T1000 (cell line): ENCODE data around the gene MED6.

Experiments used
- DNase-seq: peaks from one replicate; lab custom pipeline; 2025; ENCODE audit warnings: mixed read lengths; lab: John Stamatoyannopoulos, UW

The MED6 gene

DNA sequence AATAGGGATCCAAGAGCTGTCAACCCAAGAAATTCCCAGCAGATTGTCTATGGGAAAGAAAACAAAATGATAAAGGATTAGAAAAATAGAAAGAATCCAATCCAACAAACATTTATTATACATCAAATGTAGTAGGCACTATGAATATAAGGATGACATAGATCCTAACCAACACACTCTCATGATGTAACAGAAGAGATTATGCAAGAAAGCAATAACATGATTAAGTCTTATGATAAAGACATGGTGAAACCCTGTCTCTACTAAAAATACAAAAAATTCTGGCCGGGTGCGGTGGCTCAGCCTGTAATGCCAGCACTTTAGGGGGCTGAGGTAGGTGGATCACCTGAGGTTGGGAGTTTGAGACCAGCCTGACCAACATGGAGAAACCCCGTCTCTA, 2.7 kb downstream of the MED6 start:
- DNase-seq = no peak

DNA sequence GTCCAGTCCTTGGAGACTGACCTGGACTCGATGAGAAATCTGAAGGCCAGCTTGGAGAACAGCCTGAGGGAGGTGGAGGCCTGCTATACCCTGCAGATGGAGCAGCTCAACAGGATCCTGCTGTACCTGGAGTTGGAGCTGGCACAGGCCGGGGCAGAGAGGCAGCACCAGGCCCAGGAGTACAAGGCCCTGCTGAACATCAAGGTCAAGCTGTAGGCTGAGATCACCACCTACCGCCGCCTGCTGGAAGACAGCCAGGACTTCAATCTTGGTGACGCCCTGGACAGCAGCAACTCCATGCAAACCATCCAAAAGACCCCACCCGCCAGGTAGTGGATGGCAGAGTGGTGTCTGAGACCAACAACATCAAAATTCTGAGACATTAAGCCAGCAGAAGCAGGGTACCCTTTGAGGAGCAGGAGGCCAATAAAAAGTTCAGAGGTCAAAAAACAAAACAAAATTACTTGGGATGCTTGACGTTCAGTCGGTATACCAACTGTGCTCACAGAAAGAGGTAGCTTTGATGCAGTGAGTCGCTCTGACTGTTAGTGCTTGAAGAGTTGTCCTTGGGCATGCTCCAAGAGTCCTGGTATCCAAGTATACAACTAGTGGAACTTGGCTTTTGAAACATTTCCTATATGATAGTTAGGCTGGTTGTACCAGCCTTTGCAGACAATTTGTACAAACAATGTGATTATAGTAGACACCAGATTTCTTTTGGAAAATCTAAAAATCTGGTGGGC, 4.8 kb downstream of the MED6 start:
- DNase-seq = no peak

DNA sequence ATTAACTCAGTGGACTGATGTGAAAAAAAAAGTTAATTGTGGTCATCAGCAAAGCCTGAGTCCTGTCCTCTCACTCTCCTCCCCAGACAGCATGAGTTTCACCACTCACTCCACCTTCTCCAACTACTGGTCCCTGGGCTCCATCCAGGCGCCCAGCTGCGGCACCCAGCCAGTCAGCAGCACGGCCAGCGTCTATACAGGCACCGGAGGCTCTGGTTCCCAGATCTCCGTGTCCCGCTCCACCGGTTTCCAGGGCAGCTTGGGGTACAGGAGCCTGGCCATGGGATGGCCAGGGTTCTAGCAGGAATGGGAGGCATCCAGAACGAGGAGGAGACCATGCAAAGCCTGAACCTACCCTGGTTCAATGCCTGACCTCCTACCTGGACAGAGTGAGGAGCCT, 6.0 kb downstream of the MED6 start:
- DNase-seq = no peak

DNA sequence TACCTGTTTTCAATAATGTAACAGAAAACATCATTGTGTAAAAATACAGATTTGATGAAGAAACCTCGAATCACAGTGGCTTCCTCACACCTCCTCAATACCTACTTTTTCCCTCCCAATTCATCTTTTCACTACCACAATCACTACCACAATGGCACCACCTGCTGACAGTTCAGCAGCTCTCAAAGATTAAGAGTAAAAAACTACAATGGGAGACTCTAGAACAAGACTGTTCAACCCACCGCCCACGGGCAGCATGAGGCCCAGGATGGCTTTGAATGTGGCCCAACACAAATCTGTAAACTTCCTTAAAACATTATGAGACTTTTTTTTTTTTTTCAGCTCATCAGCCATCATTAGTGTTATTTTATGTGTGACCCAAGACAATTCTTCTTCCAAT, 15.2 kb downstream of the MED6 start:
- DNase-seq = no peak

DNA sequence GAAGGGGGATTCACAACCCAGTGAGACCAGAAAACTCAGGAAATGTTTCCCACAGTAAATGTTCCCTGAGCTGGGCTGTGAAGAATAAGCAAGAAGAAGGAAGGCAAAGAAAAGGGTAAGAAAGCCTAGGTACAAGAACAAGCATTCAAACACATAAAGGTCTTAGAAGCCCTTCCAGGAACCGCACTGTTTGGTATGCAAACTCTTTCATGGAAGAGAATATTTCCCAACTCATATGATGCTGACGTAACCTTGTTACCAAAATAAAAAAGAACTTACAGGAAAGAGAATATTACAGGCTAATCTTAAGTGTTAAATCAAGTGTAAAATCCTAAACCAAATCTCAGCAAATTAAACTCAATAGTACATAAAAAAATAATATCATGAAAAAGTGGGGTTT, 23.6 kb downstream of the MED6 start:
- DNase-seq = no peak

DNA sequence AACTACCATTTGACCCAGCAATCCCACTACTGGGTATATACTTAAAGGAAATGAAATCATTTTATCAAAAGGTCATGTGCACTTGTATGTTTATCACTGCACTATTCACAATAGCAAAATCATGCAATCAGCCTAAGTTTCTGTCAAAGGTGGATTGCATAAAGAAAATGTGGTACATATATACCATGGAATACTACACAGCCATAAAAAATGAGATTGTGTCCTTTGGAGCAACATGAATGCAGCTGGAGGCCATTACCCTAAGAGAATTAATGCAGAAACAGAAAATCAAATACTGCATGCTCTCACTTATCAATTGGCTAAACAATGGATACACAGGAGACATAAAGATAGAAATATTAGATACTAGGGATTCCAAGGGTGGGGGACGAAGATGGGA, 27.4 kb downstream of the MED6 start:
- no peak for DNase-seq

DNA sequence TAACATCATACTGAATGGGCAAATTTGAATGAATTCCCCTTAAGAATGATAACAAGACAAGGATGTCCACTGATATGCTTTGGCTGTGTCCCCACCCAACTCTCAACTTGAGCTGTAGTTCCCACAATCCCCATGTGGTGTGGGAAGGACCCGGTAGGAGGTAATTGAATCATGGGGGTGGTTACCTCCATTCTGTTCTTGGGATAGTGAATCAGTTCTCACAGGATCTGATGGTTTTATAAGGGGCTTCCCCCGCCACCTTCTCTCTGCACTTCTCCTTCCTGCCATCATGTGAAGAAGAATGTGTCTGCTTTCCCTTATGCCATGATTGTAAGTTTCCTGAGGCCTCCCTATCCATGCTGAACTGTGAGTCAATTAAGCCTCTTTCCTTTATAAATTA, 29.3 kb downstream of the MED6 start:
- no peak for DNase-seq

DNA sequence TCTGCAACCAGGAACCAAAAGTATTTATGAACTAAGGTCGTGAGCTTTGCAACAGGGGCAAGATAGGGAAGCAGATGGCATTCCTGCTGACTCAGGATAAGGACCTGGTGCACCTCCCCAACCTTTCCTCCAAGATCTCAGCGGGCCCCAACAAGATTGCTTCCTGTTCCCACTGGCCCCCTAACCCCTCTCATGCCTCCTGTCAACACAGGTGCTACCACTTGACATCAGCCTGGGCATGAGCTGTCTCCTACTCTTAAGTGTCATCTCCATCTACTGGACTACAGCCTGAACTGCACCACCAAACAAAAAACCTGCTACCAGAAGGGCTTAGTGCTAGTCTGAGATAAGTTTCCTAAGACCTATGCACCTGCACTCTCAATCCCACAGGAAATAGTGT, 32.7 kb downstream of the MED6 start:
- DNase-seq = no peak

DNA sequence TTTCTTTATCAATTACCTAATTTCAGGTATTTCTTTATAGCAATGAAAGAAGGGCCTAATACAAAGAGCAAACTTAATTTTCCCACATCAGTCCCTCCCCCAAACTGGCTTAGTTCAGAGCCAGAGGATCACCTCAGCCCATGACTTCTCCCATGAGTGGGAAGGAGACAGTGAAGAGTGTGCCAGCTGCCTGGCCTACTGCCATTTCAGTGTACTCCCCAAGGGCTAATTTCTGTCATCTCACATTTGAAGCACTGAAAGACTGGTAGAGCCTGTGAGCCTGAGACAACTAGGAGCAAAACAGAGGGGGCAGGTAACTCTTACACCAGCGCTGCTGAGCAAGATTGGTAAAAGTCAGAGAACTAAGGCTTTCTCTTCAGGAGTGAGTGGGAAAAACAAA, 36.6 kb downstream of the MED6 start:
- DNase-seq = no peak

DNA sequence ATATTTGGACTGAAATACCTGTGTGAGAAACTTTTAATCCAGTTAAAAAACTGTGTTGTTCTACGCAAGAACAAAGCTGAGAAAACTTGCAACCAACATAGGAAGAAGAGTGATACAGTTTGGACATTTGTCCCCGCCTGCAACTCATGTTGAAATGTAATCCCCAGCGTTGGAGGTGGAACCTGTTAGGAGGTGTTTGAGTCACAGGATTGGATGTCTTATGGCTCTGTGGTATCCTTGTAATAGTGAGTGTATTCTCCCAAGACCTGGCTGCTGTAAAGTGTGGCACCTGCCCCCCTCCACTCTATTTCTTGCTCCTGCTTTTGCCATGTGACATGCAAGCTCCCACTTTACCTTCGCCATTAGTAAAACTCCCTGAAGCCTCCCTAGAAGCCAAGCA, 37.0 kb downstream of the MED6 start:
- DNase-seq = no peak

DNA sequence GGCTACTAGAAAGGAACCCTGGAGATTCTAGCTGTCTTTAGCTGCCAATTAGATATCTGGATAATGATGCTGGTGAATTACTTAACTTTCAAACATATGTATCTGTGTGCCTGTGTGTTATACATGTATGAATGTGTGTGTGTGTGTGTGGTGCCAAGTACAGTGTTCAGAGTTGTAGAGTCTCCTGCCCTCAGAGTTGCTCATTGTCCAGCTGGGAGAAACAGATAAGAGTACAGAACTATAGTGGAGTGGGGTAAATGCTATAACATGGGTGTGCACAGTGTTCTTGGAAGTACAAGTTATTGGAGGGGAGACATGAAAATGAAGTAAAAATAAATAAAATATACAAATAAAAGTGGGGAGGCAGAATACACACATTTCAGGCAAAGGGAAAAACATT, 42.1 kb downstream of the MED6 start:
- DNase-seq = no peak

DNA sequence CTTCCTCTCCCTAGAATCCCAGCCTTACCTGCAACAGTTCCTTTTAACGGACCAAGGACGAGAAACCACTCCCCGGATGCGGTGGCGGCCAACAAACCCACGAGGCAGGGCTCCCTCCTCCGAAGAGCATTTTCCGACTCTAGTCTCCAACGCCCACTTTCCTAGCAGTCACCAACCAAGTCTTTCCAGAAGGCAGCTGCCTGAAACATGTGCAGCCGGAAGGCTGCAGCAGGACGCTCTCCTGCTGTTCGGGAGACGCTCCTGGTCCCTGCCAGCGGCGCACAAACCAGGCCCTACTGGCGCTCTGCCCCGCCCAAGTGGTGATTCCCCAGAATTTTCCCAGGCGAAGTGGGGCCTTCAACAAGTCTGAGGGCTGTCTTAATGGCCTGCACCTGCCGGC, 44.6 kb downstream of the MED6 start:
- DNase-seq = no peak

DNA sequence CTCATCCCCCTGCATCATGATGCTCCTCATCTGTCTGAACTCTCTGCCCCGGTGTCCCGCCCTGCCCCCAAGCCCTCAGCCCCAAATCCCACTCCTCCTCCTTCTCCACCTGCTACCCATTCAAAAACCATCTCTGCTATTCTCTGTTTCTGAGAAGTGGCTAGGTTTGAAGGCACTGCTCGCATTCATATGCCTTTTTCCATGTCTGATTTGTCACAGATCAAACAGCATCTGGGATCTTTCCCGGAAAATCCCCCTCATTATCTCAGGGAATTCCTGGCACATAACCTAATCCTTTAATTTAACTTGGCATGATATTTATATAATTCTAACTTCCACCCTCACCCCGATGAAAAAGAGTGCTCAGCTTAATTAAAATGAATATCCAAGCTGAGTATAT, 62.4 kb downstream of the MED6 start:
- DNase-seq = no peak

DNA sequence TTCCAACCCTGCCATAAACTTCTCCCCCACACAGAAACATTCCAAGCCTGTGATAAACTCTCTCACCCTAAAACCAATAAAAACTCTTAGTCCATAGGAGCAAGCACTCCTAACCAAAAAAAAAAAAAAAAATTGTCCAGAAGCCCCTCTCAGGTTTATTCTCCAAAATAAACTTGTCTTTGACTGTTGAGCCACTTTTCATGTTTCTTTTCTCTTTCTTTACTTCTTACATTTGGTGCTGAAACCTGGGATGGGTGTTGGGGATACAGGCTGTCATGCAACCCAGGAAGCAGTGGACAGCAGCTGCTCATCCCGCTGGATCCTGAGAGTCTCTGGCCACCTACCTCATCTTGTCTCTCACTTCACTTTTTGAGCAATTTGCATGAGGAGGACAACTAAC, 63.6 kb downstream of the MED6 start:
- DNase-seq = no peak

DNA sequence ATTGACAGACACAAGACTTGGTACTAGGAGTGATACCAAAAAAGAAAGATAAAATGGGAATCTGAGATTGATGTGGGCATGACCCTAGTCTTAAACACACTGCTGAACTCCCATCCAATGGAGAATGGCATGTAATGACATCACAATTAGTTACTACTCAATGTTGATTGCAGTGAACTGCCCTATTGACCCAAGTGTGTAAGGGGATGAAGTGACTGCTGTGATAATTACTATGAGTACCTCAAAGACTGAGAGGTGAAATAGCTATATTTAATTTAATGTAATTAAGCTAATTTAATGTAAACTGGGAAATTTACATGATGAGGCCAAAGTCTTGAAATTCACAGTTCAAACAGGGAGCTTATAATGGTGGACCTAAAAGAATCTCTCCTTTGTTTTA, 65.6 kb downstream of the MED6 start, which contains the start of gene ADAM20:
ADAM20 (minus strand) TSS at position 101 of the 400 bp plus-strand sequence. CDS start 10,247 bp downstream, outside the sequence.
- no peak for DNase-seq
